Adrenal gland (tissue), 12 donors: ENCODE data around the gene NCLN. TPM values are rescaled to one million over a fixed set of nuclear protein-coding genes. Genes with fewer than 3 reads are reported as not detected.
"Not testable (repeated sequence)": the region's sequence is repeated elsewhere in the genome, so short reads cannot be mapped to it uniquely, and the experiment has no call there.

Experiments
- DNase-seq, 7 donors: peaks; one replicate each; pipeline ENCODE4 v3.0.0-alpha.2; 2019 to 2020
- H3K27ac ChIP-seq, 5 donors: fragments of 200-600 bp; sonication (generic) in 4 of 5; 1 replicate in 3 of 5; 2 replicates in 2 of 5; pipeline versions ENCODE4 v1.5.1 to v1.8.0; 2016 to 2020; ENCODE audit warnings: mild to moderate bottlenecking in 1 of 5
- H3K27me3 ChIP-seq: fragments of 200-600 bp; 2 replicates; pipeline ENCODE4 v1.8.0; 2021
- H3K36me3 ChIP-seq, 2 donors: fragments of 200-600 bp; replicated peaks in 1 of 2; 1 replicate in 1 of 2; 2 replicates in 1 of 2; pipeline versions ENCODE4 v1.5.1 to v1.8.0; 2018 to 2022
- H3K4me1 ChIP-seq, 2 donors: fragments of 200-600 bp; replicated peaks in 1 of 2; 1 replicate in 1 of 2; 2 replicates in 1 of 2; pipeline versions ENCODE4 v1.5.1 to v1.8.0; 2018 to 2021
- H3K4me3 ChIP-seq, 4 donors: fragments of 200-600 bp; sonication (generic) in 3 of 4; one replicate each; pipeline ENCODE4 v1.5.1; 2016 to 2018
- H3K9me3 ChIP-seq, 3 donors: fragments of 200-600 bp; sonication (generic) in 1 of 3; replicated peaks in 1 of 3; 1 replicate in 2 of 3; 2 replicates in 1 of 3; pipeline versions ENCODE4 v1.5.1 to v1.8.0; 2016 to 2021
- POLR2A ChIP-seq, 2 donors: fragments of 450-650 bp; IDR thresholded peaks; one replicate each; pipeline ENCODE4 v1.6.1; 2017; ENCODE audit warnings: antibody characterized with exemption in 2 of 2, mild to moderate bottlenecking in 2 of 2, moderate library complexity in 1 of 2
- WGBS, 4 donors: extraction: QIAGEN DNeasy Blood & Tissue Kit in 2 of 4; methylation state at CpG; one replicate each; pipeline versions ENCODE4 v1.1.5 to v1.1.7; 2013 to 2017; 5-methylcytosine and 5-hydroxymethylcytosine counted together
- intact Hi-C, 2 donors: fragments of 100-400 bp; cut with DNase I; formaldehyde crosslinking; loops; one replicate each; pipeline versions ENCODE4 v1.14.1 to v1.15.0; 2022 to 2023
- polyA plus RNA-seq, 3 donors: library from polyadenylated mRNA; stranded (reverse); fragments of 200-250 nt in 2 of 3; fragments of 350-450 nt in 1 of 3; fragmentation: Illumina TruSeq in 1 of 3; extraction: RNeasy Lipid Tissue Mini Kit (QIAGEN cat#74804) in 1 of 3; gene quantifications; one replicate each; pipeline ENCODE4 v1.2.3, GENCODE V29; 2013 to 2014
- total RNA-seq, 9 donors: library from RNA; depleted of rRNA in 4 of 9; stranded (reverse); fragments of >200 nt in 4 of 9; fragments of 120-200 nt in 1 of 9; fragmentation: NEBNext Ultra II Directional in 1 of 9; extraction: Animal tissue kit (Norgen Biotek cat#: 25700) in 1 of 9; gene quantifications; one replicate each; pipeline versions ENCODE4 v1.1.0 to v1.2.4, GENCODE V29; 2013 to 2023
- TF ChIP-seq, protein P1 (sequence below), 6 experiments: fragments of 450-650 bp in 4 of 6; fragments of 200-600 bp in 2 of 6; sonication (generic) in 1 of 6; IDR thresholded peaks; 1 replicate in 5 of 6; 2 replicates in 1 of 6; pipeline versions ENCODE4 v1.5.1 to v1.8.0; 2016 to 2021; ENCODE audit warnings: antibody characterized with exemption in 6 of 6, mild to moderate bottlenecking in 2 of 6, moderate library complexity in 1 of 6
- donor health status: healthy with polysubstance abuse.
- donor health status: Bipolar disorder and iron deficiency.
- donor health status: DM: yes; HTN: yes; CAD: no.
- donor health status: DM: no; HTN: no; CAD: no.
- donor health status: DM: no; HTN: no; CAD: no.
- donor health status: DM: yes; HTN: yes; CAD: no.

Gene NCLN
- total and polyA plus RNA-seq, 12 donors, result 51.5 to 193 (median 94.0) TPM

DNA sequence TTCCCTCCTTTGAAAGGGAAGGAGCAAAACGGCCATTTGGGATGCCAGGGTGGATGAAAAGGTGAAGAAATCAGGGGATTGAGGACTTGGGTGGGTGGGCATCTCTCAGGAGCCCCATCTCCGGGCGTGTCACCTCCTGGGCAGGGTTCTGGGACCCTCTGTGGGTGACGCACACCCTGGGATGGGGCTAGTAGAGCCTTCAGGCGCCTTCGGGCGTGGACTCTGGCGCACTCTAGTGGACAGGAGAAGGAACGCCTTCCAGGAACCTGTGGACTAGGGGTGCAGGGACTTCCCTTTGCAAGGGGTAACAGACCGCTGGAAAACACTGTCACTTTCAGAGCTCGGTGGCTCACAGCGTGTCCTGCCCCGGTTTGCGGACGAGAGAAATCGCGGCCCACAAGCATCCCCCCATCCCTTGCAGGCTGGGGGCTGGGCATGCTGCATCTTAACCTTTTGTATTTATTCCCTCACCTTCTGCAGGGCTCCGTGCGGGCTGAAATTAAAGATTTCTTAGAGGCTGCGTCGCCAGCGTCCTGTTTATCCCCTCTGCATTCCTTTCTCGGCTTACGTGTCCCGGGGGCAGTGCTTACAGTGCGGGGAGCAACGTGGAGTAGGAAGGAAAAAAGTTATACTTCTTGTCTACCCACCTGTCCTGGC lies 22.4 kb upstream of the NCLN start:
- DNase-seq, result peak in 6 of 7 donors; percentile 54 to 81 (median 66)
- Histone ChIP-seq H3K9me3 (no peaks in the 10 kb centered on the region), H3K4me3 (no peak overlapping the region), H3K36me3 (no peaks in the 10 kb centered on the region), H3K4me1 (no peaks in the 10 kb centered on the region), H3K27me3 (no peaks in the 10 kb centered on the region), H3K27ac (no peak overlapping the region)
- WGBS, 4 donors, result 8 to 15% (median 12%) methylated on average over 19 to 27 of the region's 27 CpGs
- no peak for TF ChIP-seq POLR2A (IDR thresholded peaks at IDR 0.05)
- TF ChIP-seq, protein P1, sequence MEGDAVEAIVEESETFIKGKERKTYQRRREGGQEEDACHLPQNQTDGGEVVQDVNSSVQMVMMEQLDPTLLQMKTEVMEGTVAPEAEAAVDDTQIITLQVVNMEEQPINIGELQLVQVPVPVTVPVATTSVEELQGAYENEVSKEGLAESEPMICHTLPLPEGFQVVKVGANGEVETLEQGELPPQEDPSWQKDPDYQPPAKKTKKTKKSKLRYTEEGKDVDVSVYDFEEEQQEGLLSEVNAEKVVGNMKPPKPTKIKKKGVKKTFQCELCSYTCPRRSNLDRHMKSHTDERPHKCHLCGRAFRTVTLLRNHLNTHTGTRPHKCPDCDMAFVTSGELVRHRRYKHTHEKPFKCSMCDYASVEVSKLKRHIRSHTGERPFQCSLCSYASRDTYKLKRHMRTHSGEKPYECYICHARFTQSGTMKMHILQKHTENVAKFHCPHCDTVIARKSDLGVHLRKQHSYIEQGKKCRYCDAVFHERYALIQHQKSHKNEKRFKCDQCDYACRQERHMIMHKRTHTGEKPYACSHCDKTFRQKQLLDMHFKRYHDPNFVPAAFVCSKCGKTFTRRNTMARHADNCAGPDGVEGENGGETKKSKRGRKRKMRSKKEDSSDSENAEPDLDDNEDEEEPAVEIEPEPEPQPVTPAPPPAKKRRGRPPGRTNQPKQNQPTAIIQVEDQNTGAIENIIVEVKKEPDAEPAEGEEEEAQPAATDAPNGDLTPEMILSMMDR (IDR thresholded peaks at IDR 0.05), result peak; percentile 80 to 93 (median 90)
- intact Hi-C loops, result loop anchor here (5.0 to 10.0 kb wide), 4 partner anchors 36 to 279 kb away; no protein-coding TSS in a partner anchor

DNA sequence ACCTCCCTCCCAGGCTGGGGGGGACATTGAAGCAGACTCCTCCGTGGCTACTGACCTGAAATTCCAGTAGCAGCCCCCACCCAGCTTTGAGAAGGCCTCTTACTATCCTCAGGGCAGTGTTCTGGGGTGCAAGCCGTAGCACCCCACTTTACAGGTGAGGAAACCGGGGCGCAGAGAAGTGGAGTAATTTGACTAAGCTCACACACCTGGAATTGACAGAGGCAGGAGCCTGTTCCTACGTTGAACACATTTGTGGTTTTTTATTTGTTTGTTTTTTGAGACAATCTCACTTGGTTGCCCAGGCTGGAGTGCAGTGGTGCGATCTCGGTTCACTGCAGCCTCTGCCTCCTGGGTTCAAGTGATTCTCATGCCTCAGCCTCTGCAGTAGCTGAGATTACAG lies 21.8 kb upstream of the NCLN start:
- Histone ChIP-seq H3K4me1 (no peaks in the 10 kb centered on the region), H3K4me3 (no peak overlapping the region), H3K36me3 (no peaks in the 10 kb centered on the region), H3K27ac (no peak overlapping the region), H3K9me3 (no peaks in the 10 kb centered on the region), H3K27me3 (no peaks in the 10 kb centered on the region)
- no peak for TF ChIP-seq POLR2A (IDR thresholded peaks at IDR 0.05)
- TF ChIP-seq, protein P1 (IDR thresholded peaks at IDR 0.05), result no peak
- intact Hi-C loops, result loop anchor here (5.0 to 10.0 kb wide), 4 partner anchors 37 to 279 kb away; no protein-coding TSS in a partner anchor
- DNase-seq, result no peak
- WGBS, 4 donors, result 61 to 69% (median 65%) methylated on average over 7 of the region's 7 CpGs

DNA sequence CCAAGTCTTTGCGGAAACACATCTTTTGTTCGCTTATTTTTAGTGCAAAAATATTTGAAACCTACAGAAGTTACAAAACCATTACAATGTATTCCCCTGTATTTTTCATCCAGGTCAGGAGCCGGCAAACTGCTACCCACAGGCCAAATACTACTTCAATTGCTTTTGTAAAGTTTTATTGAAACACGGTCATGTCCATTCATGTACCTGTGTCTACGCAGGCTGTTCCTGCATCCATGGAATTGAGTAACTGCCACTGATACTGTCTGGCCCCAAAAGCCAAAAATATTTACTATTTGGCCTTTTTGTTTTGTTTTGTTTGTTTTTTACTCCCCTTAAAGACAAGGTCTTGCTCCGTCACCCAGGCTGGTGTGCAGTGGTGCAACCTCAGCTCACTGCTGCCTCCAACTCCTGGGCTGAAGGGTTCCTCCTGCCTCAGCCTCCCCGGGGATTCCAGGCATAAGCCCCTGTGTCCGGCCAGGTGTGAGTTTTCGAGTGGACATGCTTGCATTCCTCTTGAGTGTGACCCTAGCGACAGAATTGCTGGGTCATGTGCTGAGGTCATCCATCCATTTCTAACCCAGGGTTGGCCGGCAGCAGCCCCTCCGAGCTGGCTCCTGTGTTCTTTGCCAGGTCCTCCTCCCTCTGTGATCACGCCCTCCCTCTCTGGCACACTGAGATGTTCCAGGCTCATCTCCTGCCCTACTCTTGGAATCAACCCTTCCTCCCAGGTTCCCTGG lies 18.0 kb upstream of the NCLN start:
- H3K36me3 ChIP-seq, result no peaks in the 10 kb centered on the region
- no peaks in the 10 kb centered on the region for H3K27me3 ChIP-seq
- H3K9me3 ChIP-seq, result no peaks in the 10 kb centered on the region
- H3K4me1 ChIP-seq, result no peaks in the 10 kb centered on the region
- 70 to 78% (median 74%) methylated on average over 11 to 13 of the region's 13 CpGs for WGBS, 4 donors
- intact Hi-C loops, result loop anchor here (10.0 kb wide), 2 partner anchors 93 to 283 kb away; no protein-coding TSS in a partner anchor
- DNase-seq, result no peak
- no peak overlapping the region for H3K4me3 ChIP-seq
- no peak overlapping the region for H3K27ac ChIP-seq
- TF ChIP-seq, protein P1 (IDR thresholded peaks at IDR 0.05), result no peak
- no peak for TF ChIP-seq POLR2A (IDR thresholded peaks at IDR 0.05)

DNA sequence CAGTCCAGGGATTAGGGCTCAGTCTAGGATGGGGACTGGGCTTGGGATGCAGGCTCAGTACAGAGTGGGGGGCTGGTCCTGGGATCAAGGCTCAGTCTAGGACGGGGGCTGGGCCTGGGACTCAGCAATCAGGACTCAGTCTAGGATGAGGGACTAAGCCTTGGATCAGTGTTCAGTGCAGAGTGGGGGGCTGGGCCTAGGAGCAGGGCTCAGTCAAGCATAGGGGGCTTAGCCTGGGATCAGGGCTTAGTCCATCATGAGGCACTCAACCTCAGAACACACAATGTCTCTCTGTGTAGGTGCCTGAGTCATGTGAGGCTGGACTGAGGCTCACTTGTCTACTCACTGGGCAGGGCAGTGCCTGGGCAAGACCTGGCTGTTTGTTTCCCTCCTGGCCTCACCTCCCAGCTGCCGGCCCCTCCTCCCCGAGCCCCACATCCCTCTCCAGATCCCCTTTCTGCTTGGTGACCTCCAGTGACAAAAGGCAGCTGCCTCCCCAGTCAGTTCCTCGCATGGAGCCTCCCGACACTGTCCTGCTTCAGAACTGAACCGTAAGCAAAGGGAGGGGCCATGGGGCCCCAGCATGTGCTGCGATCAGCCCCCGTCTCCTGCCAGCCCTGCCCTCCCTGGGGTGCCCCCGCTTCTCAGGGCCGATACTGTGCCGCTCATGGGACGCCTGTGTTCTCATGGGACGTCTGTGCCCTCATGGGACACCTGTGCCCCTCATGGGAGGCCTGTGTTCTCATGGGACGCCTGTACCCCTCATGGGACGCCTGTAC lies 13.6 kb upstream of the NCLN start:
- H3K36me3 ChIP-seq, result no peaks in the 10 kb centered on the region
- H3K27me3 ChIP-seq, result no peaks in the 10 kb centered on the region
- WGBS, 4 donors, result 82 to 89% (median 88%) methylated on average over 6 to 15 of the region's 15 CpGs
- H3K4me3 ChIP-seq, result no peak overlapping the region
- H3K9me3 ChIP-seq, result no peaks in the 10 kb centered on the region
- no peak overlapping the region for H3K27ac ChIP-seq
- H3K4me1 ChIP-seq, result no peaks in the 10 kb centered on the region
- intact Hi-C loops, result no loop called here
- TF ChIP-seq, protein P1 (IDR thresholded peaks at IDR 0.05), result no peak
- no peak for TF ChIP-seq POLR2A (IDR thresholded peaks at IDR 0.05)
- DNase-seq, result no peak

DNA sequence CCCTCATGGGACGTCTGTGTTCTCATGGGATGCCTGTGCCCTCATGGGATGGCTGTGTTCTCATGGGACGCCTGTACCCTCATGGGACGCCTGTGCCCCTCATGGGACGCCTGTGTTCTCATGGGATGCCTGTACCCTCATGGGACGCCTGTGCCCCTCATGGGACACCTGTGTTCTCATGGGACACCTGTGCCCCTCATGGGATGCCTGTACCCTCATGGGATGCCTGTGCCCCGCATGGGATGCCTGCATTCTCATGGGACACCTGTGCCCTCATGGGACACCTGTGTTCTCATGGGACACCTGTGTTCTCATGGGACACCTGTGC lies 13.1 kb upstream of the NCLN start:
- H3K4me3 ChIP-seq, H3K27ac ChIP-seq, H3K4me1 ChIP-seq, H3K27me3 ChIP-seq, DNase-seq, H3K36me3 ChIP-seq, intact Hi-C loops, H3K9me3 ChIP-seq: not testable (repeated sequence)
- WGBS, 4 donors, result 35 to 68% (median 56%) methylated on average over 2 to 6 of the region's 6 CpGs; no CpG with 5 or more reads in 1 of the 4 donors
